Fibroblast of lung (primary cell): ENCODE measurements around the gene CPNE4. TPM values are rescaled to one million over a fixed set of nuclear protein-coding genes. Genes with fewer than 3 reads are reported as not detected.
A peak's percentile ranks its signal among the peaks of the same experiment; 100 is the strongest.

ENCODE experiments used
- DNase-seq, 2 donors: peaks; one replicate each; pipeline versions ENCODE4 v3.0.0 to v3.0.0-alpha.2; 2010; ENCODE audit warnings: low read depth in 2 of 2
- H2AFZ ChIP-seq: 2 replicates; pipeline ENCODE4 v1.5.1; 2012; ENCODE audit warnings: low read length, control low read depth, inconsistent platforms
- H3K27ac ChIP-seq: 2 replicates; pipeline ENCODE4 v1.5.1; 2011; ENCODE audit warnings: low read length, control low read depth; ENCODE audit not compliant: insufficient read depth
- H3K27me3 ChIP-seq: 2 replicates; pipeline ENCODE4 v1.5.1; 2011; ENCODE audit warnings: mild to moderate bottlenecking, low read length; ENCODE audit not compliant: control insufficient read depth, insufficient read depth
- H3K36me3 ChIP-seq: 2 replicates; pipeline ENCODE4 v1.5.1; 2011; ENCODE audit warnings: low read length; ENCODE audit not compliant: control insufficient read depth, insufficient read depth
- H3K4me1 ChIP-seq: 2 replicates; pipeline ENCODE4 v1.5.1; 2011; ENCODE audit warnings: low read length; ENCODE audit not compliant: control insufficient read depth, insufficient read depth; ENCODE audit errors: extremely low read depth
- H3K4me2 ChIP-seq: 2 replicates; pipeline ENCODE4 v1.5.1; 2011; ENCODE audit warnings: low read length, control low read depth; ENCODE audit not compliant: insufficient read depth; ENCODE audit errors: extremely low read depth
- H3K4me3 ChIP-seq, 4 experiments: fragments of 200-600 bp in 1 of 4; sonication (generic) in 1 of 4; replicated peaks in 1 of 4; 2 replicates each; pipeline ENCODE4 v1.5.1; 2011 to 2016; ENCODE audit warnings: low read length in 4 of 4, low read depth in 3 of 4, mild to moderate bottlenecking in 3 of 4, control low read depth in 2 of 4, inconsistent platforms in 1 of 4, mixed read lengths in 1 of 4; ENCODE audit not compliant: insufficient read depth in 1 of 4; ENCODE audit errors: control extremely low read depth in 1 of 4
- H3K79me2 ChIP-seq: 2 replicates; pipeline ENCODE4 v1.5.1; 2012; ENCODE audit warnings: mild to moderate bottlenecking, low read length, inconsistent platforms; ENCODE audit not compliant: control insufficient read depth, insufficient read depth
- H3K9ac ChIP-seq: 2 replicates; pipeline ENCODE4 v1.5.1; 2011; ENCODE audit warnings: mild to moderate bottlenecking, low read length, control low read depth; ENCODE audit not compliant: insufficient read depth
- H3K9me3 ChIP-seq: 2 replicates; pipeline ENCODE4 v1.5.1; 2012; ENCODE audit warnings: low read depth, low read length; ENCODE audit not compliant: control insufficient read depth, insufficient read depth
- H4K20me1 ChIP-seq: 2 replicates; pipeline ENCODE4 v1.5.1; 2011; ENCODE audit warnings: low read length; ENCODE audit not compliant: control insufficient read depth, insufficient read depth; ENCODE audit errors: extremely low read depth
- CTCF ChIP-seq, 2 donors: IDR thresholded peaks in 1 of 2; conservative IDR thresholded peaks in 1 of 2; 1 replicate in 1 of 2; 2 replicates in 1 of 2; pipeline ENCODE4 v1.5.1; 2011 to 2012; ENCODE audit warnings: low read length in 2 of 2, control low read depth in 1 of 2, inconsistent platforms in 1 of 2, low read depth in 1 of 2, mild to moderate bottlenecking in 1 of 2
- EZH2 ChIP-seq: IDR thresholded peaks from 2 replicates; pipeline ENCODE4 v1.5.1; 2012; ENCODE audit warnings: low read length, control low read depth, mild to moderate bottlenecking; ENCODE audit errors: missing control alignments
- polyA plus RNA-seq, 2 donors: library from polyadenylated mRNA; depleted of rRNA in 1 of 2; stranded (reverse) in 1 of 2; unstranded in 1 of 2; fragments of >200 nt; gene quantifications; 2 replicates each; pipeline ENCODE4 v1.2.1, GENCODE V29; 2011 to 2012; ENCODE audit warnings: missing spikeins in 1 of 2
- total RNA-seq: library from RNA; depleted of rRNA; stranded (reverse); fragments of >200 nt; gene quantifications from 2 replicates; pipeline ENCODE4 v1.2.1, GENCODE V29; 2014

Gene CPNE4
- total and polyA plus RNA-seq, 2 donors (not counting 1 experiment from before 2014, with no cell fraction given), result 0.17 TPM; not detected in 1

- Histone ChIP-seq H2AFZ (no peak overlapping the region), H3K4me1 (no peaks in the 10 kb centered on the region), H3K9me3 (no peaks in the 10 kb centered on the region), H4K20me1 (no peaks in the 10 kb centered on the region), H3K79me2 (no peaks in the 10 kb centered on the region), H3K4me2 (no peak overlapping the region), H3K36me3 (no peaks in the 10 kb centered on the region), H3K4me3 (no peak overlapping the region), H3K27ac (no peak overlapping the region), H3K27me3 (no peaks in the 10 kb centered on the region), H3K9ac (no peak overlapping the region)
- TF ChIP-seq CTCF (conservative IDR thresholded peaks at IDR 0.05 in 1 of 2, IDR thresholded peaks at IDR 0.05 in 1 of 2; ENCODE audit: low read depth in 1 of 2, low read length in 2 of 2) (no peak), EZH2 (no peak)
- DNase-seq, result peak in 1 of 2 donors; percentile 66
Observed at GRCh38 chr3:131883711-131884407, 151.0 kb downstream of the CPNE4 start.

- TF ChIP-seq CTCF (conservative IDR thresholded peaks at IDR 0.05 in 1 of 2, IDR thresholded peaks at IDR 0.05 in 1 of 2; ENCODE audit: low read depth in 1 of 2, low read length in 2 of 2) (no peak), EZH2 (no peak)
- no peak overlapping the region for H2AFZ ChIP-seq
- no peak overlapping the region for H3K4me3 ChIP-seq
Observed at GRCh38 chr3:131883086-131883485, 151.7 kb downstream of the CPNE4 start.

GRCh38 chr3:131881777-131882176, 153.0 kb downstream of the CPNE4 start:
- DNase-seq, result no peak
- no peak overlapping the region for H3K27ac ChIP-seq
- no peak for TF ChIP-seq EZH2
- TF ChIP-seq CTCF (conservative IDR thresholded peaks at IDR 0.05 in 1 of 2, IDR thresholded peaks at IDR 0.05 in 1 of 2; ENCODE audit: low read depth in 1 of 2, low read length in 2 of 2), result no peak
- no peak overlapping the region for H3K9ac ChIP-seq
- no peak overlapping the region for H3K4me3 ChIP-seq
- no peaks in the 10 kb centered on the region for H3K9me3 ChIP-seq
- H3K79me2 ChIP-seq, result no peaks in the 10 kb centered on the region
- H3K27me3 ChIP-seq, result no peaks in the 10 kb centered on the region
- no peaks in the 10 kb centered on the region for H3K36me3 ChIP-seq
- H3K4me1 ChIP-seq, result no peaks in the 10 kb centered on the region
- no peaks in the 10 kb centered on the region for H4K20me1 ChIP-seq
- H2AFZ ChIP-seq, result no peak overlapping the region
- no peak overlapping the region for H3K4me2 ChIP-seq

More at GRCh38 chr3:131883086-131883485, 151.7 kb downstream of the CPNE4 start:
- Histone ChIP-seq H3K9ac (no peak overlapping the region), H3K4me1 (no peaks in the 10 kb centered on the region), H3K9me3 (no peaks in the 10 kb centered on the region), H3K27me3 (no peaks in the 10 kb centered on the region), H3K36me3 (no peaks in the 10 kb centered on the region), H4K20me1 (no peaks in the 10 kb centered on the region), H3K4me2 (no peak overlapping the region), H3K79me2 (no peaks in the 10 kb centered on the region), H3K27ac (no peak overlapping the region)
- no peak for DNase-seq
